Neural crest cell (in vitro differentiated cells): ENCODE measurements around the gene KARS1. TPM values are rescaled to one million over a fixed set of nuclear protein-coding genes. Genes with fewer than 3 reads are reported as not detected.

Experiments used
- DNase-seq: peaks from one replicate; pipeline ENCODE4 v3.0.0; 2021; ENCODE audit warnings: low read depth, mixed read lengths, low spot score
- H3K27ac Mint-ChIP-seq: one replicate; pipeline ENCODE4 v1.8.0; 2021; ENCODE audit warnings: mild to moderate bottlenecking, mixed read lengths; ENCODE audit not compliant: unreplicated experiment
- H3K27me3 Mint-ChIP-seq: 2 replicates; pipeline ENCODE4 v1.8.0; 2021; ENCODE audit warnings: low read depth, mild to moderate bottlenecking, mixed read lengths
- H3K36me3 Mint-ChIP-seq: 2 replicates; pipeline ENCODE4 v1.8.0; 2021; ENCODE audit warnings: low read depth, mild to moderate bottlenecking, mixed read lengths
- H3K4me1 Mint-ChIP-seq: 2 replicates; pipeline ENCODE4 v1.8.0; 2021; ENCODE audit warnings: mixed read lengths
- H3K4me3 Mint-ChIP-seq: one replicate; pipeline ENCODE4 v1.8.0; 2021; ENCODE audit warnings: mild to moderate bottlenecking, mixed read lengths
- H3K9me3 Mint-ChIP-seq: 2 replicates; pipeline ENCODE4 v1.8.0; 2021; ENCODE audit warnings: mixed read lengths
- total RNA-seq: library from RNA; stranded (reverse); gene quantifications from 2 replicates; pipeline ENCODE4 v1.2.1, GENCODE V29; 2021
- TF ChIP-seq, protein P1 (sequence below): fragments of 200-600 bp; sonication (generic); conservative IDR thresholded peaks from 2 replicates; pipeline ENCODE4 v1.5.0; 2021; ENCODE audit warnings: antibody characterized with exemption, mild to moderate bottlenecking

KARS1 gene
- total RNA-seq, 1 donor from 2014 or later, result 161 TPM

- Mint-ChIP-seq H3K4me3 (no peak overlapping the region), H3K27ac (no peak overlapping the region), H3K4me1 (no peaks in the 10 kb centered on the region), H3K27me3 (no peaks in the 10 kb centered on the region), H3K36me3 (peaks cover 25% of the 10 kb centered on the region), H3K9me3 (no peaks in the 10 kb centered on the region)
- DNase-seq, result no peak
- TF ChIP-seq, protein P1, sequence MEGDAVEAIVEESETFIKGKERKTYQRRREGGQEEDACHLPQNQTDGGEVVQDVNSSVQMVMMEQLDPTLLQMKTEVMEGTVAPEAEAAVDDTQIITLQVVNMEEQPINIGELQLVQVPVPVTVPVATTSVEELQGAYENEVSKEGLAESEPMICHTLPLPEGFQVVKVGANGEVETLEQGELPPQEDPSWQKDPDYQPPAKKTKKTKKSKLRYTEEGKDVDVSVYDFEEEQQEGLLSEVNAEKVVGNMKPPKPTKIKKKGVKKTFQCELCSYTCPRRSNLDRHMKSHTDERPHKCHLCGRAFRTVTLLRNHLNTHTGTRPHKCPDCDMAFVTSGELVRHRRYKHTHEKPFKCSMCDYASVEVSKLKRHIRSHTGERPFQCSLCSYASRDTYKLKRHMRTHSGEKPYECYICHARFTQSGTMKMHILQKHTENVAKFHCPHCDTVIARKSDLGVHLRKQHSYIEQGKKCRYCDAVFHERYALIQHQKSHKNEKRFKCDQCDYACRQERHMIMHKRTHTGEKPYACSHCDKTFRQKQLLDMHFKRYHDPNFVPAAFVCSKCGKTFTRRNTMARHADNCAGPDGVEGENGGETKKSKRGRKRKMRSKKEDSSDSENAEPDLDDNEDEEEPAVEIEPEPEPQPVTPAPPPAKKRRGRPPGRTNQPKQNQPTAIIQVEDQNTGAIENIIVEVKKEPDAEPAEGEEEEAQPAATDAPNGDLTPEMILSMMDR, result no peak
Measured at GRCh38 chr16:75635036-75635435, 12.4 kb downstream of the KARS1 start.

- Mint-ChIP-seq H3K4me1 (no peaks in the 10 kb centered on the region), H3K4me3 (no peak overlapping the region), H3K36me3 (peaks cover 25% of the 10 kb centered on the region), H3K27ac (no peak overlapping the region), H3K9me3 (no peaks in the 10 kb centered on the region), H3K27me3 (no peaks in the 10 kb centered on the region)
- TF ChIP-seq, protein P1, result no peak
- DNase-seq, result no peak
Measured at GRCh38 chr16:75632857-75633256, 14.6 kb downstream of the KARS1 start.

GRCh38 chr16:75630052-75630451 lies 17.4 kb downstream of the KARS1 start:
- peaks cover 28% of the 10 kb centered on the region for H3K36me3 Mint-ChIP-seq
- no peak overlapping the region for H3K27ac Mint-ChIP-seq
- no peaks in the 10 kb centered on the region for H3K27me3 Mint-ChIP-seq

GRCh38 chr16:75629132-75629531 lies 18.3 kb downstream of the KARS1 start:
- TF ChIP-seq, protein P1, result no peak
- Mint-ChIP-seq H3K27me3 (no peaks in the 10 kb centered on the region), H3K9me3 (no peaks in the 10 kb centered on the region), H3K4me3 (no peak overlapping the region), H3K36me3 (peaks cover 26% of the 10 kb centered on the region), H3K27ac (no peak overlapping the region), H3K4me1 (no peaks in the 10 kb centered on the region)
- no peak for DNase-seq

More at GRCh38 chr16:75630052-75630451, 17.4 kb downstream of the KARS1 start:
- H3K9me3 Mint-ChIP-seq, result no peaks in the 10 kb centered on the region
- DNase-seq, result no peak
- TF ChIP-seq, protein P1, result no peak
- H3K4me1 Mint-ChIP-seq, result no peaks in the 10 kb centered on the region
- no peak overlapping the region for H3K4me3 Mint-ChIP-seq

DNA sequence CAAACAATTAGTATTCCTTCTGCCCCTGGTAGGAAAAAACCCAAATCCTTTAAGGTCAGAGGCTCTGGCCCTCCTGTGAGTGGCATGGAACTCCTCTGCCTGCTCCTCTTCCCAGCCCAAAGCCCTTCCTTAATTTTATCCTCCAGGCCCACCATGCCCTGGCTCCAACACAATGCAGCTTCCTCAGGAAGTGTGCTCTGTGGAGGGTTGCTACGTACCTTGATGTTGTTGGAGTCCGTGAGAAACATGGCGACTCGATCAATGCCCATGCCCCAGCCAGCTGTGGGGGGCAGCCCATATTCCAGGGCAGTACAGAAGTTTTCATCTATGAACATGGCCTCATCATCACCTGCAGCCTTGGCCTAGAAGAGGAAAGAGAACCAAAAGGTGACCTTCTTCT lies 19.1 kb downstream of the KARS1 start:
- Mint-ChIP-seq H3K4me1 (peaks cover 1% of the 10 kb centered on the region), H3K4me3 (no peak overlapping the region), H3K27ac (no peak overlapping the region), H3K36me3 (peaks cover 24% of the 10 kb centered on the region), H3K27me3 (no peaks in the 10 kb centered on the region), H3K9me3 (no peaks in the 10 kb centered on the region)
- no peak for DNase-seq
- TF ChIP-seq, protein P1, result no peak

- no peaks in the 10 kb centered on the region for H3K27me3 Mint-ChIP-seq
- H3K27ac Mint-ChIP-seq, result no peak overlapping the region
- TF ChIP-seq, protein P1, result no peak
- peaks cover 21% of the 10 kb centered on the region for H3K36me3 Mint-ChIP-seq
- H3K4me1 Mint-ChIP-seq, result peaks cover 6% of the 10 kb centered on the region
- H3K9me3 Mint-ChIP-seq, result no peaks in the 10 kb centered on the region
- H3K4me3 Mint-ChIP-seq, result no peak overlapping the region
- no peak for DNase-seq
Measured at GRCh38 chr16:75627851-75628250, 19.6 kb downstream of the KARS1 start.
